Mesenchymal stem cell (in vitro differentiated cells and primary cell): ENCODE measurements around the gene MCF2L2.
A peak's percentile ranks its signal among the peaks of the same experiment; 100 is the strongest.

Source experiments
- DNase-seq: peaks from one replicate; pipeline ENCODE4 v3.0.0-alpha.2; 2013
- H2AFZ ChIP-seq: one replicate; pipeline ENCODE4 v1.6.1; 2013; ENCODE audit warnings: low read depth, mild to moderate bottlenecking, control low read depth, inconsistent platforms, low read length, moderate library complexity
- H2AK5ac ChIP-seq: 2 replicates; pipeline ENCODE4 v1.6.1; 2013; ENCODE audit warnings: low read length, moderate library complexity, mild to moderate bottlenecking, inconsistent platforms; ENCODE audit not compliant: severe bottlenecking
- H2BK120ac ChIP-seq: one replicate; pipeline ENCODE4 v1.6.1; 2013; ENCODE audit warnings: low read depth, mild to moderate bottlenecking, inconsistent platforms, low read length, moderate library complexity
- H2BK12ac ChIP-seq, 2 experiments: one replicate each; pipeline ENCODE4 v1.6.1; 2013; ENCODE audit warnings: inconsistent platforms in 2 of 2, low read length in 2 of 2, mild to moderate bottlenecking in 2 of 2, moderate library complexity in 2 of 2, control low read depth in 1 of 2
- H2BK15ac ChIP-seq: one replicate; pipeline ENCODE4 v1.6.1; 2013; ENCODE audit warnings: mild to moderate bottlenecking, low read depth, inconsistent platforms; ENCODE audit not compliant: poor library complexity, severe bottlenecking
- H2BK5ac ChIP-seq: 2 replicates; pipeline ENCODE4 v1.6.1; 2013; ENCODE audit warnings: low read depth, mild to moderate bottlenecking, low read length, control low read depth, inconsistent platforms; ENCODE audit not compliant: poor library complexity, severe bottlenecking
- H3K14ac ChIP-seq, 2 experiments: one replicate each; pipeline ENCODE4 v1.6.1; 2013; ENCODE audit warnings: inconsistent platforms in 2 of 2, low read length in 2 of 2, control low read depth in 1 of 2, mild to moderate bottlenecking in 1 of 2, moderate library complexity in 1 of 2
- H3K18ac ChIP-seq, 2 experiments: one replicate each; pipeline ENCODE4 v1.6.1; 2013; ENCODE audit warnings: inconsistent platforms in 2 of 2, low read length in 2 of 2, control low read depth in 1 of 2, low read depth in 1 of 2, mild to moderate bottlenecking in 1 of 2
- H3K23ac ChIP-seq, 2 experiments: one replicate each; pipeline ENCODE4 v1.6.1; 2013; ENCODE audit warnings: inconsistent platforms in 2 of 2, low read length in 2 of 2, mild to moderate bottlenecking in 2 of 2, moderate library complexity in 2 of 2, control low read depth in 1 of 2
- H3K27ac ChIP-seq: 2 replicates; pipeline ENCODE4 v1.5.1; 2013; ENCODE audit warnings: mild to moderate bottlenecking, moderate library complexity, low read length, control low read depth, inconsistent platforms; ENCODE audit not compliant: poor library complexity, severe bottlenecking
- H3K27me3 ChIP-seq, 2 experiments: 2 replicates each; pipeline versions ENCODE4 v1.6.1 to v1.7.0; 2013; ENCODE audit warnings: low read length in 2 of 2, mild to moderate bottlenecking in 2 of 2, moderate library complexity in 2 of 2, control low read depth in 1 of 2, inconsistent platforms in 1 of 2; ENCODE audit not compliant: control insufficient read depth in 1 of 2, insufficient read depth in 1 of 2
- H3K36me3 ChIP-seq, 2 experiments: 2 replicates each; pipeline versions ENCODE4 v1.6.1 to v1.7.0; 2013; ENCODE audit warnings: low read length in 2 of 2, control low read depth in 1 of 2, inconsistent platforms in 1 of 2, low read depth in 1 of 2, mild to moderate bottlenecking in 1 of 2; ENCODE audit not compliant: insufficient read depth in 2 of 2, control insufficient read depth in 1 of 2
- H3K4ac ChIP-seq, 2 experiments: one replicate each; pipeline ENCODE4 v1.6.1; 2013; ENCODE audit warnings: inconsistent platforms in 2 of 2, low read length in 2 of 2, mild to moderate bottlenecking in 2 of 2, moderate library complexity in 2 of 2, control low read depth in 1 of 2, low read depth in 1 of 2
- H3K4me1 ChIP-seq: 2 replicates; pipeline ENCODE4 v1.6.1; 2013; ENCODE audit warnings: low read depth, low read length, control low read depth; ENCODE audit not compliant: control insufficient read depth, insufficient read depth
- H3K4me2 ChIP-seq: 2 replicates; pipeline ENCODE4 v1.6.1; 2013; ENCODE audit warnings: low read length, mild to moderate bottlenecking, inconsistent platforms; ENCODE audit not compliant: poor library complexity, severe bottlenecking
- H3K4me3 ChIP-seq, 2 experiments: 2 replicates each; pipeline versions ENCODE4 v1.5.1 to v1.7.0; 2013; ENCODE audit warnings: low read length in 2 of 2, mild to moderate bottlenecking in 2 of 2, control low read depth in 1 of 2, low read depth in 1 of 2; ENCODE audit not compliant: insufficient read depth in 1 of 2
- H3K79me1 ChIP-seq: replicated peaks from 2 replicates; pipeline ENCODE4 v1.6.1; 2013; ENCODE audit warnings: mild to moderate bottlenecking, control low read depth, low read length, inconsistent platforms; ENCODE audit not compliant: poor library complexity, severe bottlenecking
- H3K9ac ChIP-seq: 2 replicates; pipeline ENCODE4 v1.7.0; 2013; ENCODE audit warnings: mild to moderate bottlenecking, low read length, moderate library complexity
- H3K9me3 ChIP-seq: 2 replicates; pipeline ENCODE4 v1.7.0; 2013; ENCODE audit warnings: mild to moderate bottlenecking, low read length; ENCODE audit not compliant: control insufficient read depth
- H4K8ac ChIP-seq: one replicate; pipeline ENCODE4 v1.6.1; 2013; ENCODE audit warnings: inconsistent platforms, mild to moderate bottlenecking, low read length, moderate library complexity
- H4K91ac ChIP-seq: one replicate; pipeline ENCODE4 v1.6.1; 2013; ENCODE audit warnings: mild to moderate bottlenecking, low read length, inconsistent platforms
- WGBS: methylation state at CpG from one replicate; pipeline ENCODE4 v1.1.7; 2013; ENCODE audit warnings: mixed read lengths; 5-methylcytosine and 5-hydroxymethylcytosine counted together

The MCF2L2 gene

DNA sequence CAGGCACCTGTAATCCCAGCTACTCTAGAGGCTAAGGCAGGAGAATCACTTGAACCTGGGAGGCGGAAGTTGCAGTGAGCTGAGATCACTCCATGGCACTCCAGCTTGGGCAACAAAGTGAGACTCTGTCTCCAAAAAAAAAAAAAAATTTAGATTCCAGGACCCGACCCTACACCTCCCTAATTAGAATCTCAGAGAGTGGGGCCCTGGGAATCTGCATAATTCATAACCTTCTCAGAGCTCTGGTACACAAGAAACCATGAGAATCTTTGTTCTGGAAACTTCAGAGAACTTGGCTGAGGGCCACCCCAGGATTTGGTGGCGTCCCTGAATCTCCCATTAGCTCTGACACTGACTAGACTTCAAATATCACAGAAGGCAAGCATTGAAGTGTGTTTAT lies 143.8 kb downstream of the MCF2L2 start:
- Histone ChIP-seq H2BK15ac (no peak overlapping the region), H2BK120ac (no peak overlapping the region), H4K8ac (no peak overlapping the region), H2AFZ (no peak overlapping the region), H3K23ac (no peak overlapping the region), H3K4me1 (no peaks in the 10 kb centered on the region), H2BK5ac (no peak overlapping the region), H3K4ac (no peak overlapping the region), H3K27me3 (no peaks in the 10 kb centered on the region), H2BK12ac (no peak overlapping the region), H3K9me3 (no peaks in the 10 kb centered on the region), H3K18ac (no peak overlapping the region), H3K4me2 (no peak overlapping the region), H3K4me3 (no peak overlapping the region), H4K91ac (no peak overlapping the region), H3K36me3 (no peaks in the 10 kb centered on the region), H3K79me1 (peaks cover 2% of the 10 kb centered on the region), H3K14ac (no peak overlapping the region), H3K27ac (no peak overlapping the region), H3K9ac (no peak overlapping the region), H2AK5ac (peak overlapping the region; percentile 26)
- WGBS, result 95% methylated on average over 3 of the region's 3 CpGs
- no peak for DNase-seq

DNA sequence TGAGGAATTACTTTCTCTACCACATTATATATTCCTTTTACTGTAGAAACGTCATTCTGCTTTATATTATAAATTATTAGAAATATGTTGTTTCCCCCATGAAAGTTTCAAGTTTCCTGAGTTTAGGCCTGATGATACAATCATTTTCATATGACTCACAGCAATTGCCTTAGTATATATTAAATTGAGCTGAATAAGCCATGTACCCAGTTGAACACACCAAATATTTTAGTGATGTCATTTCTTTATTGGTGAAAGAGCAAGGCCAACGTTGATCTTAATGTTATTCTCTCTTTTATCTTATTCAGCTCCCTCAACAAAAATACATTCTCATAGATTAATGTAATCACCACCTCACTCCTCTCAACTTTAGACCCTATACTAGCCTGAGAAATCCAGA lies 144.5 kb downstream of the MCF2L2 start:
- no peak overlapping the region for H4K8ac ChIP-seq
- no peak overlapping the region for H3K4ac ChIP-seq
- no peaks in the 10 kb centered on the region for H3K4me1 ChIP-seq
- DNase-seq, result no peak
- no peaks in the 10 kb centered on the region for H3K27me3 ChIP-seq
- no peak overlapping the region for H2AK5ac ChIP-seq
- no peak overlapping the region for H2BK5ac ChIP-seq
- no peak overlapping the region for H3K27ac ChIP-seq
- no peaks in the 10 kb centered on the region for H3K36me3 ChIP-seq
- H3K4me3 ChIP-seq, result no peak overlapping the region
- H3K18ac ChIP-seq, result no peak overlapping the region
- H2BK120ac ChIP-seq, result no peak overlapping the region
- no peak overlapping the region for H4K91ac ChIP-seq
- no peak overlapping the region for H3K4me2 ChIP-seq
- peaks cover 2% of the 10 kb centered on the region for H3K79me1 ChIP-seq
- H3K23ac ChIP-seq, result no peak overlapping the region
- WGBS, result 76% methylated on average over 1 of the region's 2 CpGs
- H3K9ac ChIP-seq, result no peak overlapping the region
- H3K14ac ChIP-seq, result no peak overlapping the region
- no peak overlapping the region for H2BK12ac ChIP-seq
- H3K9me3 ChIP-seq, result no peaks in the 10 kb centered on the region
- no peak overlapping the region for H2BK15ac ChIP-seq
- no peak overlapping the region for H2AFZ ChIP-seq

DNA sequence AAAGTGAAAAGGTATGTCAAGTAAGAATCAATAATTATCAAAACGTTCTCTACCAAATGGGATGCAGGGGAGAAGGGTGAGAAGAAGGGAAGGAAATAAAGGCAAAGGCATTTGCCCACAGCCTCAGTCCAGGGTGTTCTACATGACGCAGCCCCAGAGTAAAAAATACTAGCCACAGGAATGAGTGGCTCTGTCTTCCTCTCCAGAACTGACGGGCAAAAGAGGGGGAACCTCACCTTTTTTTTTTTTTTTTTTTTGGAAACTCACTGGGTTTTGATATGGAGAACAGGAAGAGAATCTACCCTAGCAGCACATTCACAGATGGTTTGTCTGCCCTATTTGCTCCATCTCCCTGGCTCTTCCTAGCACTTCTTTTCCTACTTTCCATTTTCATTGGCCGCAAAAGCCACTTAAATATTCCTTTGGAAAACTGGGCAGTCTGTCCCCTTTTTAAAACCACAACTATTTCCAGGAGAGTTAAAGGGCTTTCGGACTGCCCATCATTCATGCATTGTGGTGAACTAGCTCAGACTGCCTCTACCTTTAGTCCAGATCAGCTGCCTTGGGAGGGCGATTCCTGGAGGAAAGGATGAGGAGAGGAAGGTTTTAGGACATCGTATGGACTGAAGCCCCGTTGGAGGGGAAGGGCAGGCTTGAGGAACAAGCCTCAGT lies 147.2 kb downstream of the MCF2L2 start:
- H3K36me3 ChIP-seq, result no peaks in the 10 kb centered on the region
- H2BK15ac ChIP-seq, result no peak overlapping the region
- no peak overlapping the region for H4K91ac ChIP-seq
- no peak overlapping the region for H2BK120ac ChIP-seq
- H2AK5ac ChIP-seq, result peak overlapping the region; percentile 40
- H3K27ac ChIP-seq, result no peak overlapping the region
- H3K23ac ChIP-seq, result no peak overlapping the region
- H3K79me1 ChIP-seq, result peaks cover 3% of the 10 kb centered on the region
- H3K9ac ChIP-seq, result no peak overlapping the region
- no peak overlapping the region for H3K14ac ChIP-seq
- no peak overlapping the region for H3K18ac ChIP-seq
- no peak overlapping the region for H3K4ac ChIP-seq
- no peak overlapping the region for H2AFZ ChIP-seq
- H2BK5ac ChIP-seq, result no peak overlapping the region
- H3K27me3 ChIP-seq, result no peaks in the 10 kb centered on the region
- no peak overlapping the region for H3K4me3 ChIP-seq
- no peak overlapping the region for H3K4me2 ChIP-seq
- WGBS, result 90% methylated on average over 8 of the region's 8 CpGs
- no peak overlapping the region for H2BK12ac ChIP-seq
- no peaks in the 10 kb centered on the region for H3K9me3 ChIP-seq
- peaks cover 2% of the 10 kb centered on the region for H3K4me1 ChIP-seq
- no peak overlapping the region for H4K8ac ChIP-seq
- no peak for DNase-seq

DNA sequence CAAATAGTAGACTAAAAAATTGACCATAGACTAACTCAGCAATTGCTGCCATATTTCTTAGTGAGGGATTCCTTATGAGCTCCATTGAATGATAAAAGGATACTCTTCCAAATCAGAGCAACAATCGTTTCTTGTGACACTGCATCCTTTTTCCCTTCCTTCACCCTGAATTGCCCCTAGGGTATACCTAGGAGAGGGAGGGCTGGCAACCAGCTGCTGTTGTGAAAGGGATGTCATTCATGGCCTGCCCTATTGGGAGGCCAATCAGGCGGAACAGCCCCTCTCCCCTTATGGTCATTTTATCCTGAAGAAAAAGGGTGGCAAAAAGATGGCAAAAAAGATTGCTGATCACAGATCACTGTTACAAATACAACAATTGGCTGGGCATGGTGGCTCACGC lies 149.0 kb downstream of the MCF2L2 start:
- DNase-seq, result no peak
- H2AFZ ChIP-seq, result no peak overlapping the region
- 92% methylated on average over 2 of the region's 3 CpGs for WGBS

More for the DNA sequence above, 149.0 kb downstream of the MCF2L2 start:
- Histone ChIP-seq H3K27me3 (no peaks in the 10 kb centered on the region), H2BK5ac (no peak overlapping the region), H4K8ac (no peak overlapping the region), H3K9me3 (no peaks in the 10 kb centered on the region), H3K36me3 (no peaks in the 10 kb centered on the region), H3K4me3 (no peak overlapping the region), H2AK5ac (peak overlapping the region; percentile 8), H2BK12ac (no peak overlapping the region), H3K27ac (no peak overlapping the region), H4K91ac (no peak overlapping the region), H3K4ac (no peak overlapping the region), H3K9ac (no peak overlapping the region), H3K4me2 (no peak overlapping the region), H3K14ac (no peak overlapping the region), H3K79me1 (peaks cover 2% of the 10 kb centered on the region), H3K4me1 (peaks cover 5% of the 10 kb centered on the region), H3K18ac (no peak overlapping the region), H2BK15ac (no peak overlapping the region), H3K23ac (no peak overlapping the region), H2BK120ac (no peak overlapping the region)
